HL-60 (cell line): ENCODE data around the gene PSMD2.

Experiments
- DNase-seq, 2 experiments: peaks; one replicate each; pipeline ENCODE4 v3.0.0-alpha.2; 2010 to 2020; ENCODE audit warnings: low read depth in 1 of 2, low spot score in 1 of 2
- H3K27ac ChIP-seq: fragments of 250-450 bp; sonication (Bioruptor Pico); replicated peaks from 2 replicates; pipeline ENCODE4 v1.5.1; 2020; ENCODE audit warnings: mild to moderate bottlenecking, moderate library complexity
- H3K27me3 ChIP-seq: fragments of 250-450 bp; sonication (Bioruptor Pico); 2 replicates; pipeline ENCODE4 v1.5.1; 2021; ENCODE audit warnings: mild to moderate bottlenecking, moderate library complexity; ENCODE audit not compliant: insufficient read depth, poor library complexity, severe bottlenecking
- H3K4me3 ChIP-seq: replicated peaks from 2 replicates; pipeline ENCODE4 v1.5.1; 2011; ENCODE audit warnings: mild to moderate bottlenecking, control low read depth, low read length; ENCODE audit not compliant: insufficient read depth
- GABPA ChIP-seq: IDR thresholded peaks from 2 replicates; pipeline ENCODE4 v1.6.1; 2012; ENCODE audit warnings: low read depth
- POLR2AphosphoS5 ChIP-seq: IDR thresholded peaks from 2 replicates; pipeline ENCODE4 v1.6.1; 2012; ENCODE audit warnings: low read depth
- SPI1 ChIP-seq: IDR thresholded peaks from 2 replicates; pipeline ENCODE4 v1.6.1; 2012; ENCODE audit warnings: low read depth, mild to moderate bottlenecking, borderline replicate concordance
- TF ChIP-seq, protein P1 (sequence below): IDR thresholded peaks from one replicate; pipeline ENCODE4 v1.5.1; 2011; ENCODE audit warnings: low read length, control low read depth, inconsistent platforms; ENCODE audit not compliant: insufficient read depth
- TF ChIP-seq, protein P2 (sequence below): IDR thresholded peaks from 2 replicates; pipeline ENCODE4 v1.6.1; 2012; ENCODE audit warnings: low read depth; ENCODE audit not compliant: insufficient replicate concordance

PSMD2 gene

DNA sequence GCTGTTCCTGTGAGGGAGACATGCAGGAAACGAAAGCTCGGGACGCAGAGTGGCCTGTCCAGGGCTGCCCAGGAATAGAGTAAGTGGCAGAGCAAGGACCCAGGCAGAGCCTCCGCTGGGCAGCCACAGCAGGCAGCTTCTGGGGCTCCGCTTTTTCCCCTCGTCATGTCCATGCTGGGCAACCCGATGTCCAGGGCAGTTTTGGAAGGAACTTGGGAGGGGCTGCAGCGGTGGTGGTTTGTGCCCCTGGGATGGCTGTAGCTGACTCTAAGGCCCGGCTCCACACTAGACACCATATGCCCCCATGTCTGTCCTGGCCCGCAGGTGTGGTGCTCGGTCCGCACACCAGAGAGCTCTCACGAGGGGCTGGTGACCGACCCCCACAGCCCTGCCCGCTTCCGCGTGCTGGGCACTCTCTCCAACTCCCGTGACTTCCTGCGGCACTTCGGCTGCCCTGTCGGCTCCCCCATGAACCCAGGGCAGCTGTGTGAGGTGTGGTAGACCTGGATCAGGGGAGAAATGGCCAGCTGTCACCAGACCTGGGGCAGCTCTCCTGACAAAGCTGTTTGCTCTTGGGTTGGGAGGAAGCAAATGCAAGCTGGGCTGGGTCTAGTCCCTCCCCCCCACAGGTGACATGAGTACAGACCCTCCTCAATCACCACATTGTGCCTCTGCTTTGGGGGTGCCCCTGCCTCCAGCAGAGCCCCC, 7.1 kb upstream of the PSMD2 start:
- Histone ChIP-seq H3K4me3 (no peak overlapping the region), H3K27me3 (peaks cover 4% of the 10 kb centered on the region), H3K27ac (no peak overlapping the region)
- TF ChIP-seq GABPA (no peak), POLR2AphosphoS5 (no peak), SPI1 (no peak)
- TF ChIP-seq, protein P1, sequence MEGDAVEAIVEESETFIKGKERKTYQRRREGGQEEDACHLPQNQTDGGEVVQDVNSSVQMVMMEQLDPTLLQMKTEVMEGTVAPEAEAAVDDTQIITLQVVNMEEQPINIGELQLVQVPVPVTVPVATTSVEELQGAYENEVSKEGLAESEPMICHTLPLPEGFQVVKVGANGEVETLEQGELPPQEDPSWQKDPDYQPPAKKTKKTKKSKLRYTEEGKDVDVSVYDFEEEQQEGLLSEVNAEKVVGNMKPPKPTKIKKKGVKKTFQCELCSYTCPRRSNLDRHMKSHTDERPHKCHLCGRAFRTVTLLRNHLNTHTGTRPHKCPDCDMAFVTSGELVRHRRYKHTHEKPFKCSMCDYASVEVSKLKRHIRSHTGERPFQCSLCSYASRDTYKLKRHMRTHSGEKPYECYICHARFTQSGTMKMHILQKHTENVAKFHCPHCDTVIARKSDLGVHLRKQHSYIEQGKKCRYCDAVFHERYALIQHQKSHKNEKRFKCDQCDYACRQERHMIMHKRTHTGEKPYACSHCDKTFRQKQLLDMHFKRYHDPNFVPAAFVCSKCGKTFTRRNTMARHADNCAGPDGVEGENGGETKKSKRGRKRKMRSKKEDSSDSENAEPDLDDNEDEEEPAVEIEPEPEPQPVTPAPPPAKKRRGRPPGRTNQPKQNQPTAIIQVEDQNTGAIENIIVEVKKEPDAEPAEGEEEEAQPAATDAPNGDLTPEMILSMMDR, result no peak
- TF ChIP-seq, protein P2, sequence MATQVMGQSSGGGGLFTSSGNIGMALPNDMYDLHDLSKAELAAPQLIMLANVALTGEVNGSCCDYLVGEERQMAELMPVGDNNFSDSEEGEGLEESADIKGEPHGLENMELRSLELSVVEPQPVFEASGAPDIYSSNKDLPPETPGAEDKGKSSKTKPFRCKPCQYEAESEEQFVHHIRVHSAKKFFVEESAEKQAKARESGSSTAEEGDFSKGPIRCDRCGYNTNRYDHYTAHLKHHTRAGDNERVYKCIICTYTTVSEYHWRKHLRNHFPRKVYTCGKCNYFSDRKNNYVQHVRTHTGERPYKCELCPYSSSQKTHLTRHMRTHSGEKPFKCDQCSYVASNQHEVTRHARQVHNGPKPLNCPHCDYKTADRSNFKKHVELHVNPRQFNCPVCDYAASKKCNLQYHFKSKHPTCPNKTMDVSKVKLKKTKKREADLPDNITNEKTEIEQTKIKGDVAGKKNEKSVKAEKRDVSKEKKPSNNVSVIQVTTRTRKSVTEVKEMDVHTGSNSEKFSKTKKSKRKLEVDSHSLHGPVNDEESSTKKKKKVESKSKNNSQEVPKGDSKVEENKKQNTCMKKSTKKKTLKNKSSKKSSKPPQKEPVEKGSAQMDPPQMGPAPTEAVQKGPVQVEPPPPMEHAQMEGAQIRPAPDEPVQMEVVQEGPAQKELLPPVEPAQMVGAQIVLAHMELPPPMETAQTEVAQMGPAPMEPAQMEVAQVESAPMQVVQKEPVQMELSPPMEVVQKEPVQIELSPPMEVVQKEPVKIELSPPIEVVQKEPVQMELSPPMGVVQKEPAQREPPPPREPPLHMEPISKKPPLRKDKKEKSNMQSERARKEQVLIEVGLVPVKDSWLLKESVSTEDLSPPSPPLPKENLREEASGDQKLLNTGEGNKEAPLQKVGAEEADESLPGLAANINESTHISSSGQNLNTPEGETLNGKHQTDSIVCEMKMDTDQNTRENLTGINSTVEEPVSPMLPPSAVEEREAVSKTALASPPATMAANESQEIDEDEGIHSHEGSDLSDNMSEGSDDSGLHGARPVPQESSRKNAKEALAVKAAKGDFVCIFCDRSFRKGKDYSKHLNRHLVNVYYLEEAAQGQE, result no peak
- no peak for DNase-seq

DNA sequence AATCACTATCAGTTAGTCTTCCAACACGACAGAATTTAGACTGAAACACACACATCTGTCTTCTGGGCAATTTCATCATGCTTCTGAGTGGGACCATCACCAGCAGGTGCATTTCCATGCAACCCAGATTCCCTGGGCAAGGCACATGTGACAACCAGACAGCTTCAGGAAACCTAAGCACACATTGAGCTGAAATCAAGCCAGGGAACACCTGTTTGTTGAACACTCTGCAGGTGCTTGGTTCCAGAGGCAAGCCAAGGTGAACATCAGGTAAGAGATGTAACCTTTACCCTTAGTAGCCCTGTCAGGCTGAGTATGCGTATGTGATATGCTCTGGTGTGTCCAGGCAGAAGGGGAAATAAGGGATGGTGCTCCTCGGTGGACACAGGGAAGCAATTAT, 3.3 kb upstream of the PSMD2 start:
- no peak for DNase-seq
- no peaks in the 10 kb centered on the region for H3K27me3 ChIP-seq
- H3K4me3 ChIP-seq, result no peak overlapping the region
- no peak overlapping the region for H3K27ac ChIP-seq
- TF ChIP-seq POLR2AphosphoS5, result no peak
- no peak for TF ChIP-seq GABPA
- TF ChIP-seq, protein P2, result no peak
- TF ChIP-seq, protein P1, result no peak
- no peak for TF ChIP-seq SPI1

DNA sequence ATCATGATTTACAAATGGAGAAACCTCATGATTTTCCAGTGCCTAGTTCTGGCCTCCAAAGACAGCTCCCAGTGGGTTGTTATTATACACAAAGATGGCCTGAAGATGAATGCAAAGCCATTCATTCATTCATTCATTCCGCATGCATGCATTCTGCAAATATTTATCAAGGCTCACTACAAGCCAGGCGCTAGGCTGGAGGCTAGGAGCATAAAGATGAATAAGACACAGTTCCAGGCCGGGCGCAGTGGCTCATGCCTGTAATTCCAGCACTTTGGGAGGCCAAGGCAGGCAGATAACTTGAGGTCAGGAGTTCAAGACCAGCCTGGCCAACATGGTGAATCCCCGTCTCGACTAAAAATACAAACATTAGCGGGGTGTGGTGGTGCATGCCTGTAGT, 2.4 kb upstream of the PSMD2 start:
- Histone ChIP-seq H3K4me3 (no peak overlapping the region), H3K27me3 (no peaks in the 10 kb centered on the region), H3K27ac (no peak overlapping the region)
- DNase-seq, result no peak
- TF ChIP-seq, protein P1, result no peak
- TF ChIP-seq SPI1 (no peak), POLR2AphosphoS5 (no peak), GABPA (no peak)
- TF ChIP-seq, protein P2, result no peak
